GM19043 (cell line): ENCODE data around the gene FAM234B.

Experiments used
- ATAC-seq: cut with Tn5 transposase; IDR thresholded peaks from one replicate; pipeline ENCODE4 v1.9.1; 2021; ENCODE audit warnings: low read depth; ENCODE audit not compliant: unreplicated experiment

Gene FAM234B

GRCh38 chr12:13044002-13044905 lies at the start of gene FAM234B:
Gene FAM234B (plus strand): TSS chr12:13044381. CDS start chr12:13044404, 23 bp downstream.
- ATAC-seq, result peak; percentile 80

GRCh38 chr12:12995088-12995487 lies 49.1 kb upstream of the FAM234B start:
- no peak for ATAC-seq

GRCh38 chr12:12996209-12996608 lies 48.0 kb upstream of the FAM234B start:
- ATAC-seq, result no peak

GRCh38 chr12:12997156-12997555 lies 47.0 kb upstream of the FAM234B start:
- no peak for ATAC-seq

- ATAC-seq, result no peak
Measured at GRCh38 chr12:12997734-12998133, 46.4 kb upstream of the FAM234B start.

- ATAC-seq, result no peak
Measured at GRCh38 chr12:12998248-12998647, 45.9 kb upstream of the FAM234B start.

GRCh38 chr12:12999271-12999958 lies 44.8 kb upstream of the FAM234B start:
- ATAC-seq, result no peak

- ATAC-seq, result peak; percentile 85
Measured at GRCh38 chr12:12999959-13000615, 44.1 kb upstream of the FAM234B start, which contains the start of gene HEBP1. Gene HEBP1 (minus strand): TSS chr12:13000265. CDS start chr12:13000114, 151 bp downstream.

- ATAC-seq, result peak; percentile 27
Measured at GRCh38 chr12:13000616-13000924, 43.6 kb upstream of the FAM234B start.

- no peak for ATAC-seq
Measured at GRCh38 chr12:13000925-13001774, 43.0 kb upstream of the FAM234B start.

- ATAC-seq, result no peak
Measured at GRCh38 chr12:13001775-13002040, 42.5 kb upstream of the FAM234B start.

GRCh38 chr12:13002301-13003097 lies 41.7 kb upstream of the FAM234B start:
- no peak for ATAC-seq

GRCh38 chr12:13004361-13004760 lies 39.8 kb upstream of the FAM234B start:
- ATAC-seq, result no peak

- no peak for ATAC-seq
Measured at GRCh38 chr12:13004986-13005385, 39.2 kb upstream of the FAM234B start.

GRCh38 chr12:13005649-13006048 lies 38.5 kb upstream of the FAM234B start:
- ATAC-seq, result no peak

- no peak for ATAC-seq
Measured at GRCh38 chr12:13007496-13008233, 36.5 kb upstream of the FAM234B start.

GRCh38 chr12:13008741-13009380 lies 35.3 kb upstream of the FAM234B start:
- ATAC-seq, result no peak

- ATAC-seq, result no peak
Measured at GRCh38 chr12:13011098-13011497, 33.1 kb upstream of the FAM234B start.

GRCh38 chr12:13022851-13023271 lies 21.3 kb upstream of the FAM234B start:
- no peak for ATAC-seq
